OCI-LY7 (cell line): ENCODE results near the gene TRPM3.

ENCODE experiments used
- EZH2phosphoT487 ChIP-seq: fragments of 200-600 bp; sonication (generic); IDR thresholded peaks from 2 replicates; pipeline ENCODE4 v1.6.1; 2018; ENCODE audit warnings: low read depth, borderline replicate concordance, mild to moderate bottlenecking, mixed run types, antibody characterized with exemption, low read length, moderate library complexity, mixed read lengths
- TF ChIP-seq, protein P1 (sequence below): fragments of 200-600 bp; sonication (generic); conservative IDR thresholded peaks from 2 replicates; pipeline ENCODE4 v1.5.1; 2014; ENCODE audit warnings: mild to moderate bottlenecking, antibody characterized with exemption, low read length, moderate library complexity, mixed read lengths

DNA sequence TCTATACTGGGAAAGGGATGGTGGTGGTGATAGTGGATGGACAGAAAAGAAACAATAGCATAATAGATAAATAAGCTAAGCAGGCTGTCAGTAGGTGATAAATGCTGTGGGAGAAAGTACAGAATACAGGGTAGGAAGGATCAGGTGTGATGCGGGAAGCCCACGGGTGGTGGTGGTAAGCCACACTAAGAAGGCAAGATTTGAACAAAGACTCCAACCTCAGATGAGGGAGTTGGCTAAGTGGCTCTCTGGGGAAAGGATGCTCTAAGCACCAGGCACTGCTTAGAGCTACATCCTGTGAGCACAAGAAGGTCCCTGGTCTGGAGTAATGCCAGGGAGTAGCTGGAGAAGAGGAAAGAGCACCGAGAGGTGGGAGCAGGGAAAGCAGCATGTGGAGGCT lies 555.4 kb downstream of the TRPM3 start:
- TF ChIP-seq, protein P1, sequence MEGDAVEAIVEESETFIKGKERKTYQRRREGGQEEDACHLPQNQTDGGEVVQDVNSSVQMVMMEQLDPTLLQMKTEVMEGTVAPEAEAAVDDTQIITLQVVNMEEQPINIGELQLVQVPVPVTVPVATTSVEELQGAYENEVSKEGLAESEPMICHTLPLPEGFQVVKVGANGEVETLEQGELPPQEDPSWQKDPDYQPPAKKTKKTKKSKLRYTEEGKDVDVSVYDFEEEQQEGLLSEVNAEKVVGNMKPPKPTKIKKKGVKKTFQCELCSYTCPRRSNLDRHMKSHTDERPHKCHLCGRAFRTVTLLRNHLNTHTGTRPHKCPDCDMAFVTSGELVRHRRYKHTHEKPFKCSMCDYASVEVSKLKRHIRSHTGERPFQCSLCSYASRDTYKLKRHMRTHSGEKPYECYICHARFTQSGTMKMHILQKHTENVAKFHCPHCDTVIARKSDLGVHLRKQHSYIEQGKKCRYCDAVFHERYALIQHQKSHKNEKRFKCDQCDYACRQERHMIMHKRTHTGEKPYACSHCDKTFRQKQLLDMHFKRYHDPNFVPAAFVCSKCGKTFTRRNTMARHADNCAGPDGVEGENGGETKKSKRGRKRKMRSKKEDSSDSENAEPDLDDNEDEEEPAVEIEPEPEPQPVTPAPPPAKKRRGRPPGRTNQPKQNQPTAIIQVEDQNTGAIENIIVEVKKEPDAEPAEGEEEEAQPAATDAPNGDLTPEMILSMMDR: no peak
- no peak for TF ChIP-seq EZH2phosphoT487
